CD4-positive, alpha-beta T cell treated with Interleukin-6 for 4 hours (primary cell): ENCODE measurements around the gene CDRT4.
"Not testable (repeated sequence)": the region's sequence is repeated elsewhere in the genome, so short reads cannot be mapped to it uniquely, and the experiment has no call there.

Experiments
- DNase-seq: peaks from one replicate; pipeline ENCODE4 v3.0.0-alpha.2; 2020; ENCODE audit warnings: mixed read lengths

CDRT4 gene

DNA sequence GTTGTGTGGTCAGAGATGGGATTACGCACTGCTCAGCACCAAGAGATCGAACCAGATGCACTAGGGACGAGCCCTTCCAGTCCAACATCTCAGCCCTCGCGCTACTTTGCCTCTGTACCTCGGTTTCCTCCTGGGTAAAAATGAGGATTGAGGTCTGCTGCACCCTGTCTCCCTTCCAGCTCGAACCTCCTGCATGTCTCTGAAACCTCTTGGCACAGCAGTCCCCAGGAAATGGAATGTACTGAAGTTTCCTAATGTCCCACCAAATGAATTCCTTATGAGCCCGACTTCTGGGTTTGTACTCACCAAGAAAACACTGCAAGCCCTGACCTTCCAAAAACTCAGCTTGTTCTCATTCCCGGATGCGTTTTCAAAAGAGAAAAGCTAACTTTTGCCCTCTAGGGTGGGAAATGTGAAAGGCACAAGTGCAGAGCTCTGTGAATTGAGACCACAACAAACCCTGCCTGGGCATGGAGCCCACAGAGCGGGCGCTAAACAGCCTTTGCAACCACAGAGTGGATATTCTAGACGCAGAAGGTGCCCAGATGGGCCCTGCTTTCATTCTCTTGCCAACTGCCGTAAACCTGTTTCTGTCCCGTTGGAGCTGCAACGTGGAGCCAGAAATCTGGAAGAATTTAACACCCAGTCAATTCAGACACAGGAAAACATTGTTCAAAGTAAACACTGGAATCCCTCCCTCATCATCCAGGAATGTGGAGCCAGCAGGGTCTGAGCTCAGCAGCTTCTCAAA lies 10.3 kb downstream of the CDRT4 start:
- no peak for DNase-seq

DNA sequence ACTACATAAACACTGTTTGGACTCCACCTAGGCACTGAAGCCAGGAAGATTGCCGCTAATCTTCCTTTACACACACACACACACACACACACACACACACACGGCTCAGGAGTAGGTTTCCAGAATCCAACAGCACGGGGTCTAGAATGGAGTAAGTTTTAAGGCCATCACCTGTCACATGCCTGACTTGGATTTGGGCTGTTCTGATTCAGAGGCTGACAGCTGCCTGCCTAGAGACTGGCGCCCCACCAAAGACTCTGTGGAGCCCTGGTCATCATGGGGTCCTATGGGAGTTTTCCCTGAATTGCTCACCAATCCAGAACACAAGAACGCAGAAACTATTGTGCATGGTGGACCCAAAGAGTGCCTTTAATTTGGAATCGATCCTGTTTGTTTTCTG lies 10.9 kb downstream of the CDRT4 start:
- no peak for DNase-seq

DNA sequence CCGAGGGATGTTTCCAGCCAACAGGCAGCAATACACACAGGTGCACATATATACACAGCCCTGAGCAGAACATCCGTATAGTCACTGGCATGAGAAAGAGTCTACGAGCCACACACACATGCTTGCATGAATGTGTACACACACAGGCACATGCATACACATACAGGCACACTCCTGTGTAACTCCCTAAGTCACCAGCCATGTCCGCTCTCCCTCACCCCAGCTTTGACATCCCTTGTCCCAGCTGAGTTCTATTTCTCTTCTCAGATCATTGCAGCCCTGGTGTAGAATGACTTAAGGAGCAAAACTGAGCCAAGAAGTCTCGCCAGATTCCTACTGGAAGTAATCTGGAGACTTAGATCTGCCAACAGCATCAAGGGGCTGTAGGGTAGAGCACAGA lies 13.1 kb downstream of the CDRT4 start:
- DNase-seq = no peak

DNA sequence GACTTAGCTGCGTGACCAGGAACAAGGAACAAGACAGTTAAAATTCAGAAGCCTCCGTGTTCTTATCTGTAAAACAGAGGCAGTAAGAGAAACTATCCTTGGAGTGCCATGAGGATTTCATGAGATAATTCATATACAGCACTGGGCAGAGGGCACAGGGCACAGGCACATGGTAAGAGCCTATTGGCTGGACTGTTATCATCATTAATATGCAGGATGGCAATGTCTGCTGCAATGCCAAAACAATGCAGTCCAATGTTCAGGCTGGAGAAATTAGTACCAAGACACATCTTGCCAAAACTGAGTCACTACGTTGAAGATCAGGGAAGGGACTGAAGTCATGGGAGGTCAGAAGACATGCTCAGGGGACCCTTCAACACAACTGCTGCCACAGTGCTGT lies 13.6 kb downstream of the CDRT4 start:
- no peak for DNase-seq

DNA sequence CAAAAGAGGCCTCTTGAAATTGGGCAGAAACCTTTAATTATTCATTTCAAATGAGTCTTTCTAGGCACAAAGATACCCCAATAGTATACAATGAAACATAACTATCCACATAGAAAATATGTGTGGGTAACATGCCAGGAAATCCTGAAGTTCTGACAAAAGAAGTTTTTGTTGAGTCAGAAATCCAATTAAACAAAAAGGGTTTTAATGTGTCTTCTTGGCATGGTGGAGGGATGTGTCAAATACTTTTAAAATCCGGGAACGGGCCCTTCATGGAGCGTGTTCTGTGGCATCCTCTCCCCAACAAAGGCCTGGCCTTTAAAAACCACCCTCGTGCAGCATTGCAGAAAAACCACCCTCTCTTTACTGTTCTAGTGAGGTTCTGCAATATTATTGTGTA lies 14.2 kb downstream of the CDRT4 start:
- no peak for DNase-seq

DNA sequence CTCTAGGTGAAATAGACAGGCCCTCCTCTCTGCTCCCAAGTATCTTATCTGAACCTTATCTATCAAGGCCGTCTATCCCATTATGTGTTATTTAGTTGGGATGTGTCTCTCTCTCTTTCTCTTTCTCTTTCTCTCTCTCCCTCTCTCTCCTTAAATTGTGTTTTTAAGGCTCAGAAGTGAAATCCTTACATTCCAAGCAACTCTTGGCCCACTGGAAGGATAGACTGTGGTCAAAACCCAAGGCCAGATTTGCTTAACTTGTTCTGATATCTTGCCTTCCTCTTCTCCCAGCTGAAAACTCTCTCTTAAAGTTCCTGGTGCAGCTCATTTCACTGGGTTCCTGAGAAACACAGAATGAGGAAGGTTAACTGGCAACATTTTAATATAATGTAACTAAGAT lies 14.7 kb downstream of the CDRT4 start:
- no peak for DNase-seq

DNA sequence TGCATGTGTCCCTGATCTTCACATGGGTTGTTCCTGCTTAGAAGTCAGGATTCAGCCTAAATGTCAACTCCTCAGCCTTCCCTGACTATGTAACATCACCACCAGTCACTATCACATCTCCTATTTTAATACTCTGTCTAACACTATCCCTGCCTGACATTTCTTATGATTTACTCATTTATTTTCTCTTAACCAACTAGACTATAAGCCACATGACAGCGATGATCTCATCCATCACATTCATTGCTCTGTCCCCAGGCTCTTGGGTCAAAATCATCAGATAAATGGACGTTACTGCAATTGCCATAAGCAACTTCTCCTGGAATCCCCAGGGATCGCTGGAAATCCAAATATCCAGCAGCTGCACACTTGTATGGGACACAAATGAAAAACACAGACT lies 15.7 kb downstream of the CDRT4 start:
- DNase-seq = no peak

DNA sequence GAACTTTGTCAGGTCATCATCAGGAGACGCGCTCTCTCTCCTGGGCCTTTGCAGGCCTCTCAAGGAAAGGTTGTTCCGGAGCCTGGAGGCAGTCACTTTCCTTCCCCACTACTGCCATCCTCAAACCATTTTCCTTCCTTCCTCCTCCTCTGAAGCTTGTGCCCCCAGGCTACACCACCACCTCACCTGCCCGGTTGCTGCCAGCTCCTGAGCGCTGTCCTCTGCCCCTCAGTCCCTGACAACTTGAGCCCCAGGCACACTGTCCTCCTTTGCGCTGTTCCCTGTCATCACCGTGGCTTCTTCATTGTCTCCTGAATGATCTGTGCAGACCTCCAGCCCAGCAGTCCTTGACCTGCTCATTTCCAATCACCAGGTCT lies 18.9 kb downstream of the CDRT4 start:
- no peak for DNase-seq

DNA sequence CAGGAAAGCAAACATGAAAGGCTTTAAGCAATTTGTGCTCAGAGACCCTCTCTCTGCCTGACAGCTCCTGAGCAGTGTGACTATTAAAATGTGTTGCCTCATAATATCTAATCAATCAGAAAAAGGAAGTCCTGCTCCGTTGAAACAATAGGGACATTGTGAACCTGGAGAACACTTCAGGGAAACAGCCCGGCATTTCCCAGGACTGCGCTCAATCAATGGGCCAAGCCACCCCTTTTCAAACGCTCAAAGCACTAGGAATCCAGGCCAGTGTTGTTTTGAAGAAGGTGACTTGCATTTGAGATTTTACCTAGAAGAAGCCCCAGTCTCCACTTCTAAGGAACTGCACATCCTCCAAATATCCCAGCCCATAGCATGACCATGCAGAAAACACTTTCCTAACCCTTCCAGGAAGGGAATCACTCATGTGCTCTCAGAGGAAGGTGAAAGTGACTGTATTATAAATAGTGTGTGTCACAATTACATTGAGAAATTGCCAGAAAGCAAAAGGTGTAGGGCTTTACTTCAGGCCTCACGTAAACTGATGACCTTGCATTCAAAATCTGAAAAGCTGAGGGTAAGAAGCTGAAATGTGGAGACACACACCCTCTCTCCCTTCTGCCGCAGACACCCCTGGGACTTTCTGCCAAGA lies 19.4 kb downstream of the CDRT4 start:
- DNase-seq = no peak

DNA sequence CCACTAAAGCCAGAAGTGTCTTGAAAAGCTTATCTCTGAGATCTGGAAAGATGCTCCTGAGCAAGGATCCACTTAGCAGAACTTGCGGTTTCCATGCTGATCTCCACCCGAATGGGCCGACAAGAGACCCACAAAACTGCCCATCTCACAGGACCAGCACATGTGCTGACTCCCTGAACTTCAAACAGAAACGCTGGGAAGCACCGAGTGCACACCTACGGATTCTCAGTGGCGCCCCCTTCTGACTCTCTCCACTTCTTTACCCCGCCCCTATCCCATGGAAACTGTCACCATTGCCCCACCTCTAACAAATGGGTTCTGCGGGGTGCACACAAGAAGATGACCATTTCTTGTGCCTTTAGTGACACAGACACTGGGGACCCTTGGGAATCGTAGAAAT lies 21.4 kb downstream of the CDRT4 start:
- DNase-seq = no peak

DNA sequence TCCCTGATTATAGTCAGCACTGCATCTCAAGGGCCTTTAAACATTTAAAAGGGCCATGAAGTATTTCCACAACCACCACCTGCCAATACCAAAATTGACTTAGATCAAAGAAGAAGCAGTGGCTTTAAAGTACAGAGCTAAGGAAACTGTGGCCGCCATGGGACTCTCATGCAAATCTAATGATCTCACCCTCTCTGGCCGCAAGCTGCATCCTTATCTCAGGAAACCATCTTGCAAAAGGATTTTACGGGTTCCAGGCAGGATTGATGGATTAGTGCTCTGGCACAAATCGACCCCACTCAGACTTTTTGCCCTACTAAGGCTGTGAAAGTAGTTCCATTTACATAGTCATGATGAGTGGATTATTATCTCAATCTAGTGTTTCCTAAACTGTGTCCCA lies 22.6 kb downstream of the CDRT4 start:
- DNase-seq = no peak

DNA sequence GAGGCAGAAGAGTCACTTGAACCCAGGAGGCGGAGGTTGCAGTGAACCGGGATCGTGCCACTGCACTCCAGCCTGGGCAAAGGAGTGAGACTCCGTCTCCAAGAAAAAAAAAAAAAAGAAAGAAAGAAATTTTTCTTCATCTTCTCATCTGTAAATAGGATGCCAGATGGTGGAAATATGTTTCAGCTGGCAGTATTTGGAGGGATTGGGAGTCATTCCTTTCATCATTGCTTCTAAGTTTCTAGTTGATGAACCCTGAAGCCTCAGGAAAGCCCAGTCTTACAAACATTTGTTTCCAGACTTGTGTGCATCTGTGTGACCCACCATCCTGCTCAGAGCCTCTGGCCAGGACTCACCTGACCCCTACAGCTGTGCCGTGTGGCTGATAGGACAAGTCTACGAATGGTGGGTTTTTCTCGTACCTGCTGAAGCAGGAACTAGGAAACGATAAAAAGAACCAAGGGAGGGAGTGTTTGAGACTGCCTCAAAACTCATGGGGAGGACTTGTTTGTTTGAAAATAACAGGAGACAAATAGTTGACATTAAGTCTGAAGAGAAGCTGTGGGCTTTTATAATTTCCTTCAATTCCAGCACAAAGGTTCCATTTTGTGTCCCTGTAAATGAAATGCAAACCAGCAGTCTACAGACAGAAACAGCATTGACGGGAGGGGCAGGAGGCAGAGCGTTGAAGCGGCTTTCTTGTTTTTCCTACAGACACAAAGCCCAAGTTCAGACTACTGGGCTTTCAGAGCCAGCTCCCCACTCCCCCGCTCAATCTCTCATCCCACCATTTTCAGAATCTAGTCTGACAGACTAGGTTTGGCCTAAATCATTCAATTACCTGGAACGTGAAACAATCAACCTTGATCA lies 24.9 kb downstream of the CDRT4 start:
- DNase-seq = no peak

DNA sequence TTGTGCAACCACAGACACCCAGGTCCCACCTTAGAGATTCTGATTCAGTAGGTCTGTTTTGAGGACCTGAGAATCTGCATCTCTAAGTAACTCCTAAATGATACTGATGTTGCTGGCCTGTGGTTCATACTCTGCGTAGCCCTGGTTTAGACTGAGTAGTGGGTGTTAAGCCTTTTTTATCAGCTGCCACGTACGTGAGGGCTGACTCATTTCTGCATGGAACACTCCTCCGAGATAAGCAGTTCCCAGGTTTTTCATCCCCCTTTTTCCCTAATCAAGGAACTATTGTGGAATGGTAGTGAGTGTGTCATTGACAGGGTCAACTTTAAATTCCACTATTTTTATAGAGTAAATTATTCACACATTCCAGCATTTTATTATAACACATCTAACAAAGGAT lies 26.1 kb downstream of the CDRT4 start:
- DNase-seq = no peak

DNA sequence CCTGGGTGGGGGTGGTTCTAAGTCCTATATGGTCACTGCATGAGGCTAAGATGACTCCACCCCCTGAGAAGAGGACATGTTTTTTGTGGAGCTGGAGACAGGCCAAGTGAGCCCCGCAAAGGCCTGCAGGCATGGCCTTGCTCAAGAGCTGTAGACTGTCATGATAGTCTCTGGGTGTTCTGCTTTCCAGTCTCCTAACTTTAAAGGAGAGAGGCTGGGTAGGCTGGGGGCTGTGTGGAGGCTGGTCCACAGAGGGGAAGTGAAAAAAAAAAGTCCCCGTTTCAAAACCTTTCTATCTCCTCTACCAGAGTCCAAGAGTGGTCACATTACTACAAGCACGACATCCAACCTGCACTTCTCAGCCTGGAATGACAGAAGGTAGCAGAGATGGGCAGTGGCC lies 27.1 kb downstream of the CDRT4 start:
- no peak for DNase-seq

DNA sequence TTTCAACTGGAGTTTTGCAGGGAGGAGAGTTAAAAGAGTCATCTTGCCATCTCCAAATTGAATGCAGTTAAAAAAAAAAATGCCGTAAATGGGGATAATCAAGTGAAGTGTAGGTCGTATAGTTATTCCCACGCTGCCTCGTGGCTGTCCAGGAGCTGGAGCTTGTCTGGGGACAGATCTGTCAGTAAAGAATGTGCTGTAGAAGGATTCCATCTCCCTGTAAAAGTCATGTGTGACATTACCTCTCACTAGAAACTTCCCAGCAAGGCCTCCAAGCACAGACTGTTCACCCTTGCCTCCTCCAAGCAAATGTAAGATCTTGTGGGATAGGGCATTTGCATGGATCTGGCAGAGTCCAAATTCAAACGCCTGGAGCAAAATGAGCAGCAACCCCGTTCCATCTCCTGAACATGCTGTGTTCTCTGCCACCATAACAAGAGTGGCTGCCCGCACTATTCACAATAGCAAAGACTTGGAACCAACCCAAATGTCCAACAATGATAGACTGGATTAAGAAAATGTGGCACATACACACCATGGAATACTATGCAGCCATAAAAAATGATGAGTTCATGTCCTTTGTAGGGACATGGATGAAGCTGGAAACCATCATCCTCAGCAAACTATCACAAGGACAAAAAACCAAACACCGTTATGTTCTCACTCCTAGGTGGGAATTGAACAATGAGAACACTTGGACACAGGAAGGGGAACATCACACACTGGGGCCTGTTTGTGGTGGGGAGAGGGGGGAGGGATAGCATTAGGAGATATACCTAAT lies 28.0 kb downstream of the CDRT4 start:
- DNase-seq = not testable (repeated sequence)

DNA sequence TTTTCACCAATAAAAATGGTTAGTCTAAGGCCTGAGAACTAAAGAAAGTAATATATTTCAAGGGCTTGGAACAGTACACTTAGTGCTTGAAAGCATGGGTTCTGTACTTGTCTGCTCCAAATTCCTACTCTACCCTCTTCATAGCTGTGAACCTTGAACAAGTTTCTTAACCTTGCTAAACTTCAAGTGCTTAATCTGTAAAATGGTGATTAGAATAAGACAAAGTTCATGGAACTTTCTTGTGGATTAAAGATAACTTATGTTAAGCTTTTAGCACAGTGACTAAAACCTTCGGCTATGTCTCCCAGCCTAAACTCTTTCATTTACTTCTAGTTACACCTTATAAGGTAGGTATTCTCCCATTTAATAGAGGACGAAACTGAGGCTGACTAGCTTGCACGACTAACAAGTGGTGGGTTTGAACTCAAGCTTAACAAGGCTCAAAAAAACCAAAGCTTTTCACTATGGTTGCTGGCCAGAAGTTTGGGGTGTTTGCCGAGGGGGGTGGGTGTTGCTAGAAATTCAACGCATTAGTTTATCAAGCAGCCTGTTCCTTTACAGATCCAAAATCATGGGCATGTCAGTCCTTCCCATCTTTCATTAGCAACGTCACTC lies 28.8 kb downstream of the CDRT4 start:
- no peak for DNase-seq

DNA sequence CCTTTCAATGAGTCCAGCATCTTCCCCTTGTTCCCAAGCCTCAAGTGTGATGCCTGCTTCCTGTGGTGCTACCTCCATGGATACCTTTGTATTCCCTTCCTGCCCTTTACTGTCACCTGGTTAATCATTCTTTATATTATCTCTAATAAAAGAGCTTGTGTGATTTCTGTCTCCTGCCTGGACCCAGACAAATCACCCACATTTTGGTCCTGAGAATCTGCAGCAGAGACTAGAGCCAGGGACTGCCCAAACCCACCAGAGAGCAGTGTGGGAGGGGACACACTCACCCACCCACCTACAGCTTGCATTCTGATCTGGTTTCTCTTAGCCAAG lies 30.2 kb downstream of the CDRT4 start:
- DNase-seq = no peak

DNA sequence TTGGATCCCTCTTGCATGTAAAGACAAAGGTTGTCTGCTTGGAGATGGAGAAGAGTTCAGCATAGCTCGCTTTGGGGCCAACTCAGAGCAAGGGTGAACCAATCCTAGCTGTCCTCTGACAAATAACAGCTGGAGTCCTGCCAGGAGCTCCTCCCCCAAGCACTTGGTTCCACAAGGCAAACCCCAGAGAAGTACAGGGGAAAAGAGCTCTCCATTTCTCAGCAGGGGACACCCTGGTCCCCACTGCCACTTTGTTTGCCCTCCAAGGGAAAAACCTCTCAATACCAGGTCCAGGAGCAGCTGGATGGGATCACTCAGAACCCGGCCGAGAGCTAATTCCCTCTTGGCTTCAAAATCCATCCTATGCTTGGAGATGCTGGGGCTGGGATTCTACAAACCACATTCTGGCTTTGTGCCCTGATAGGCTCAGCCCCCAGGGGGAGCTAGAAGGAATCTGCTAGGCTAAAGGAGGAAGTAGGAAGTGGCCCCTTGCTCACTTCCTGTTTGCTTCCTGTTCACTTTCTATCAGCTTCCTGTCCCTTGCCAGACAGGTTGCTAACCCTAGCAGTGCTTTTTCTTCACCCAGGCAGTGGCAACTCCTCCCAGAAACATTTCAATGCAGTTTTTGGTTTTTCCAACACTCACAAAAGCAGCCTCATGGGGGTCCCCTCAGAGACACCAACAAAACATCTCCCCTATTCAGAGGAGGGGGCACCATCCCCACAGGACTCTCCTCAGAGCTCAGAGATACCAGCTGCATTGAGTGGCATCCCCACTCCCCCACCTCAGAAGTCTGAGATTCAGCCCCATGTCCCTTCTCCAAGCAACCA lies 30.7 kb downstream of the CDRT4 start:
- DNase-seq = peak; percentile 41

DNA sequence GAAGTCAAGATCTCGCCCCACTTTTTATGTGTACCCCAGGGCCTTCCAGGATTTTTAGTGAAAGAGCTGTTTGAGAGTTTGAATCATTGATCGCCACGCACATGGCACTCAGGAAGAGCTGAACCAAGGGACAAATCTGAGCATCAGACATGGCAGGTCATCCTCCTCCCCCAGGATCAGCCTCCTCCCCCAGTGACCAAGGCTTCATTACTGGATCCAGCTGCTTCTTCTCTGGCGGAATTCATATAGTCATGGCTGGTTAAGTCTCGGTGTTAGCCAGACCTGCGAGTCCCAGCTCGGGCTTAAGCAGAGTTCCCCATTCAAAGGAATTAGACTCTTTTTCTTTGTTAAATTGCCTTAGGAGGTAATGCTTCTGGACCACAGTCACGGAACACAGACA lies 32.5 kb downstream of the CDRT4 start:
- DNase-seq = no peak

DNA sequence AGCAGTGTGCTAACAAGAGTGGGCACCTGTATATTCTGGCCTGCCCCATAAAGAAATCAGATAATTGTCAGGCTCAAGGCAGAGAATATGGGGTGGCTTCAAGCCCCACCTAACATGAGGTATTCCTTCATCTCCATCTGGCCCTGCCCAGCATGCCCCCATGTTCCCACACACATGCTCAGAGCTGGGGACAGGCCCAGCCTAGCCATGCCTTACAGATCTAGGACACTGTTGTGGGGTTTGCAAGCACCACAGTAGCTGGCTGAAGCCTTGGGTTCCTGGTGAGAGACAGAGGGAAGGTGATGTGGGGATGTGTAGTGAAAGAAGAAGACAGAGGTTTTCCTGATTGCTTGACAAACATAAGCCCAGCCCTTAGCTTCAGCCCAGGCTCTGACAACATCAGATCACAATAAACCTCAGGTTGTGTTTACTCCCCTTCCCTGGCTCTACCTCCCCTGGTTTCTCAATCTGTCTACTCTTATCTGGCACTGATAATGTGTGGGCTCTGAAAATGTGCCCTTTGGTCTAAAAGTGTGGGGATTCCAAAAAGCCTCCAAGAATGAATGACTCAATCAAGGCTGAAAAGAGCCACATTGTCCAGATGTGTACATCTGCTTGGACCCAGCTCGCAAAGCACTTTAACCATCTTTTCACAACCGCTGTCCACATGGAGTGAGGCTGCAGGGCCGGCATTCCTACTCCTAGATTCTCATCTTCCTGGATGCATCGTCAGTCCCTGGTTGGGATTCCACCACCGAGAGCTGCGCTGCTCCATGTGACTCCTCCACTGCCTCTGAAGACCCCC lies 34.4 kb downstream of the CDRT4 start:
- no peak for DNase-seq

DNA sequence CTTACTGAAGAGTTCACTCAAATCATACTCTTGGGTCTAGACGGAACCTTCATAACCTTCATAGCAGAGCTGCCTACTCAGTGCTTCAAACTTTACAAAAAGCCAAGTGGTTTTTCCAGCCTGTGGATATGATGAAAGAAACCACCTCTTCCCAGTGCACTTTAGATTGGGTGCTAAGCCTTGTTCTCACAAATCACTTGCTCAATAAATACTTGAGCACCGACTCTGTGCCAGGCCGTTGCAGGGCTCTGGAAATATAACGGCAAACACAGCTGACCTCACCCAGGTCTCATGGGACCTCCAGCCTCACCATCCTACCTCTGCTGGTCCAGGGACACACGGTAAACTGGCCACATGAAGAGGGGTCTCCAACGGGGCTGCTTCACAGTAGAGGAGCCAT lies 35.7 kb downstream of the CDRT4 start:
- DNase-seq = no peak
